Loucy (cell line): ENCODE data around the gene PLA2G4C.

Experiments used
- H2AFZ ChIP-seq: fragments of 200-600 bp; sonication (generic); 2 replicates; pipeline ENCODE4 v1.6.0; 2016; ENCODE audit warnings: antibody characterized with exemption, mild to moderate bottlenecking, low read length, moderate library complexity
- H3F3A ChIP-seq: fragments of 200-600 bp; 2 replicates; pipeline ENCODE4 v1.6.0; 2016; ENCODE audit warnings: antibody characterized with exemption, low read depth, mild to moderate bottlenecking
- H3K27me3 ChIP-seq: fragments of 200-600 bp; sonication (generic); 2 replicates; pipeline ENCODE4 v1.6.1; 2014; ENCODE audit warnings: low read length, mild to moderate bottlenecking; ENCODE audit not compliant: insufficient read depth, poor library complexity, severe bottlenecking
- H3K36me3 ChIP-seq: fragments of 200-600 bp; sonication (generic); 2 replicates; pipeline ENCODE4 v1.6.1; 2016; ENCODE audit warnings: low read length; ENCODE audit not compliant: insufficient read depth
- H3K4me1 ChIP-seq: fragments of 200-600 bp; sonication (generic); 2 replicates; pipeline ENCODE4 v1.5.1; 2014; ENCODE audit warnings: low read length, mild to moderate bottlenecking; ENCODE audit not compliant: insufficient read depth, poor library complexity, severe bottlenecking
- H3K4me2 ChIP-seq: fragments of 200-600 bp; sonication (generic); 2 replicates; pipeline ENCODE4 v1.6.0; 2014; ENCODE audit warnings: antibody characterized with exemption, low read length, low read depth, mild to moderate bottlenecking; ENCODE audit not compliant: poor library complexity, severe bottlenecking
- H3K4me3 ChIP-seq: fragments of 200-600 bp; sonication (generic); 2 replicates; pipeline ENCODE4 v1.5.1; 2014; ENCODE audit warnings: low read length, mild to moderate bottlenecking, mixed read lengths; ENCODE audit not compliant: poor library complexity, severe bottlenecking
- H3K79me2 ChIP-seq: fragments of 200-600 bp; sonication (generic); 2 replicates; pipeline ENCODE4 v1.6.1; 2014; ENCODE audit warnings: low read length; ENCODE audit not compliant: insufficient read depth
- H3K9ac ChIP-seq: fragments of 200-600 bp; sonication (generic); 2 replicates; pipeline ENCODE4 v1.6.0; 2014; ENCODE audit warnings: mild to moderate bottlenecking, low read depth, low read length, moderate library complexity; ENCODE audit not compliant: poor library complexity, severe bottlenecking
- H3K9me2 ChIP-seq: fragments of 200-600 bp; sonication (generic); replicated peaks from 2 replicates; pipeline ENCODE4 v1.6.1; 2016; ENCODE audit warnings: low read depth, low read length, mixed read lengths
- H3K9me3 ChIP-seq: fragments of 200-600 bp; sonication (generic); 2 replicates; pipeline ENCODE4 v1.6.1; 2014; ENCODE audit warnings: mild to moderate bottlenecking, antibody characterized with exemption, low read length, low read depth; ENCODE audit not compliant: insufficient read depth
- H4K20me1 ChIP-seq: fragments of 200-600 bp; sonication (generic); 2 replicates; pipeline ENCODE4 v1.6.0; 2014; ENCODE audit warnings: antibody characterized with exemption, low read length, mild to moderate bottlenecking; ENCODE audit not compliant: insufficient read depth, poor library complexity, severe bottlenecking
- CTCF ChIP-seq: fragments of 200-600 bp; sonication (generic); conservative IDR thresholded peaks from 2 replicates; pipeline ENCODE4 v1.5.1; 2014; ENCODE audit warnings: mild to moderate bottlenecking, antibody characterized with exemption, low read length
- EZH2phosphoT487 ChIP-seq: fragments of 200-600 bp; IDR thresholded peaks from 2 replicates; pipeline ENCODE4 v1.6.1; 2018; ENCODE audit warnings: antibody characterized with exemption, mild to moderate bottlenecking, moderate library complexity, borderline replicate concordance

The PLA2G4C gene

GRCh38 chr19:48152551-48152950 lies 41.9 kb upstream of the PLA2G4C start:
- TF ChIP-seq CTCF (peak; percentile 81), EZH2phosphoT487 (no peak)
- Histone ChIP-seq H3K9me3 (no peaks in the 10 kb centered on the region), H3K27me3 (no peaks in the 10 kb centered on the region), H3K4me3 (no peak overlapping the region), H3K79me2 (no peaks in the 10 kb centered on the region), H3K9me2 (no peaks in the 10 kb centered on the region), H3F3A (no peaks in the 10 kb centered on the region), H3K4me1 (no peaks in the 10 kb centered on the region), H2AFZ (no peak overlapping the region), H4K20me1 (peaks cover 4% of the 10 kb centered on the region), H3K4me2 (no peak overlapping the region), H3K36me3 (peaks cover 68% of the 10 kb centered on the region; the same call in 1 of the 2 replicates), H3K9ac (no peak overlapping the region)

- no peaks in the 10 kb centered on the region for H3K27me3 ChIP-seq
- no peaks in the 10 kb centered on the region for H3F3A ChIP-seq
- H3K4me3 ChIP-seq, result no peak overlapping the region
- no peaks in the 10 kb centered on the region for H3K9me2 ChIP-seq
- no peak overlapping the region for H2AFZ ChIP-seq
- no peak overlapping the region for H3K9ac ChIP-seq
- no peaks in the 10 kb centered on the region for H3K79me2 ChIP-seq
- H4K20me1 ChIP-seq, result peaks cover 4% of the 10 kb centered on the region
- no peaks in the 10 kb centered on the region for H3K4me1 ChIP-seq
- H3K36me3 ChIP-seq, result peaks cover 80% of the 10 kb centered on the region; the same call in 1 of the 2 replicates
- no peak overlapping the region for H3K4me2 ChIP-seq
- no peaks in the 10 kb centered on the region for H3K9me3 ChIP-seq
- no peak for TF ChIP-seq EZH2phosphoT487
- no peak for TF ChIP-seq CTCF
Observed at GRCh38 chr19:48149430-48149829, 38.8 kb upstream of the PLA2G4C start.

GRCh38 chr19:48148576-48148975 lies 38.0 kb upstream of the PLA2G4C start:
- H3K4me2 ChIP-seq, result no peak overlapping the region
- H2AFZ ChIP-seq, result no peak overlapping the region
- no peak for TF ChIP-seq EZH2phosphoT487
- TF ChIP-seq CTCF, result no peak
- H3K27me3 ChIP-seq, result no peaks in the 10 kb centered on the region
- no peaks in the 10 kb centered on the region for H3K79me2 ChIP-seq
- H3K9me2 ChIP-seq, result no peaks in the 10 kb centered on the region
- no peak overlapping the region for H3K4me3 ChIP-seq
- H3K36me3 ChIP-seq, result peaks cover 84% of the 10 kb centered on the region; the same call in 1 of the 2 replicates
- H3K9ac ChIP-seq, result no peak overlapping the region
- H3F3A ChIP-seq, result no peaks in the 10 kb centered on the region
- H4K20me1 ChIP-seq, result no peaks in the 10 kb centered on the region
- no peaks in the 10 kb centered on the region for H3K4me1 ChIP-seq
- no peaks in the 10 kb centered on the region for H3K9me3 ChIP-seq
